Measurements from ENCODE around the gene OXSR1.

GRCh38 chr3:38186781-38187180 is 21.4 kb downstream of the OXSR1 start:
- TF ChIP-seq POLR2AphosphoS5 (IDR thresholded peaks at IDR 0.05; ENCODE audit: low read depth, low read length), result no peak
- TF ChIP-seq SIN3A (IDR thresholded peaks at IDR 0.05; ENCODE audit: borderline replicate concordance, insufficient read depth, low read length), result no peak
